ENCODE results near the gene TMEM183A.

GRCh38 chr1:202987922-202988583 is 19.1 kb upstream of the TMEM183A start:
- TF ChIP-seq POLR2A (IDR thresholded peaks at IDR 0.05; ENCODE audit: low read depth, low read length) (no peak), TAF1 (IDR thresholded peaks at IDR 0.05; ENCODE audit: borderline replicate concordance, low read depth, low read length) (no peak), POLR2AphosphoS5 (IDR thresholded peaks at IDR 0.05; ENCODE audit: low read depth, low read length) (no peak)
